Kidney (tissue), 14 donors: ENCODE measurements around the gene UGT2B7. TPM values are rescaled to one million over a fixed set of nuclear protein-coding genes. Genes with fewer than 3 reads are reported as not detected.
A peak's percentile ranks its signal among the peaks of the same experiment; 100 is the strongest.

Experiments used
- DNase-seq, 5 donors: peaks; one replicate each; pipeline ENCODE4 v3.0.0-alpha.2; 2013 to 2020
- FAIRE-seq: peaks from 2 replicates; lab custom pipeline; 2012; peaks lifted over from hg19 to GRCh38; lab: Jason Lieb, UNC
- H3K27ac ChIP-seq, 2 donors: one replicate each; pipeline ENCODE4 v1.7.0; 2013; ENCODE audit warnings: low read depth in 2 of 2, low read length in 2 of 2, inconsistent platforms in 1 of 2
- H3K27me3 ChIP-seq: one replicate; pipeline ENCODE4 v1.7.1; 2013; ENCODE audit warnings: low read length, inconsistent platforms; ENCODE audit not compliant: control insufficient read depth, insufficient read depth
- H3K36me3 ChIP-seq, 3 donors: one replicate each; pipeline versions ENCODE4 v1.7.0 to v1.7.1; 2013; ENCODE audit warnings: low read length in 3 of 3, control low read depth in 1 of 3, inconsistent platforms in 1 of 3; ENCODE audit not compliant: insufficient read depth in 3 of 3, control insufficient read depth in 2 of 3
- H3K4me1 ChIP-seq, 3 donors: one replicate each; pipeline versions ENCODE4 v1.7.0 to v1.7.1; 2013; ENCODE audit warnings: low read length in 3 of 3, inconsistent platforms in 1 of 3, low read depth in 1 of 3; ENCODE audit not compliant: control insufficient read depth in 2 of 3, insufficient read depth in 2 of 3
- H3K4me3 ChIP-seq, 3 donors: one replicate each; pipeline versions ENCODE4 v1.7.0 to v1.8.1; 2013; ENCODE audit warnings: low read length in 3 of 3, control low read depth in 1 of 3, inconsistent platforms in 1 of 3
- H3K9ac ChIP-seq, 3 donors: one replicate each; pipeline versions ENCODE4 v1.7.0 to v1.7.1; 2013; ENCODE audit warnings: low read length in 3 of 3, control low read depth in 1 of 3, inconsistent platforms in 1 of 3
- H3K9me3 ChIP-seq, 3 donors: one replicate each; pipeline versions ENCODE4 v1.7.0 to v1.7.1; 2013; ENCODE audit warnings: low read length in 3 of 3, control low read depth in 1 of 3, inconsistent platforms in 1 of 3; ENCODE audit not compliant: control insufficient read depth in 2 of 3, insufficient read depth in 1 of 3
- CTCF ChIP-seq: IDR thresholded peaks from 3 replicates; pipeline ENCODE4 v1.5.1; 2012; ENCODE audit warnings: mild to moderate bottlenecking, moderate library complexity, borderline replicate concordance; ENCODE audit not compliant: insufficient read depth; ENCODE audit errors: extremely low read depth
- intact Hi-C: fragments of 100-400 bp; cut with DNase I; formaldehyde crosslinking; loops from one replicate; pipeline ENCODE4 v1.11.1; 2022
- polyA plus RNA-seq: library from polyadenylated mRNA; stranded (reverse); fragments of 350-450 nt; fragmentation: Illumina TruSeq; extraction: RNeasy Lipid Tissue Mini Kit (QIAGEN cat#74804); gene quantifications from one replicate; pipeline ENCODE4 v1.2.3, GENCODE V29; 2014; ENCODE audit warnings: low read depth, low replicate concordance; ENCODE audit not compliant: insufficient read depth
- total RNA-seq: library from RNA; stranded (reverse); fragmentation: NEBNext Ultra II Directional; extraction: Animal tissue kit (Norgen Biotek cat#: 25700); gene quantifications from one replicate; pipeline ENCODE4 v1.2.1, GENCODE V29; 2021
- donor health status: control.
- donor health status: control.
- donor health status: control.
- donor health status: control.
- donor health status: control.
- donor health status: DM: yes; HTN: yes; CAD: no.
- donor health status: Normal renal cell carcinoma (clear cell type).

The UGT2B7 gene
- total and polyA plus RNA-seq, 2 donors from 2014 or later: 161 to 390 TPM

- peak overlapping the region in 1 of 3 donors; percentile 49 for H3K9ac ChIP-seq
Observed at GRCh38 chr4:69056150-69056549, 40.1 kb upstream of the UGT2B7 start.

GRCh38 chr4:69056921-69057550 is 39.2 kb upstream of the UGT2B7 start:
- intact Hi-C loops: no loop called here

More at GRCh38 chr4:69056150-69056549, 40.1 kb upstream of the UGT2B7 start:
- FAIRE-seq (no peak), DNase-seq (no peak)
- no peak for TF ChIP-seq CTCF
- intact Hi-C loops: no loop called here
- peak overlapping the region in 2 of 3 donors; percentile 67 to 69 for H3K4me3 ChIP-seq
- H3K36me3 ChIP-seq: no peaks in the 10 kb centered on the region
- H3K27ac ChIP-seq: peak overlapping the region; percentile 79 to 87
- no peaks in the 10 kb centered on the region for H3K9me3 ChIP-seq
- H3K27me3 ChIP-seq: no peaks in the 10 kb centered on the region
- H3K4me1 ChIP-seq: peaks cover 0 to 12% (median 11%) of the 10 kb centered on the region in 3 donors

GRCh38 chr4:69057620-69058409 is 38.5 kb upstream of the UGT2B7 start:
- Histone ChIP-seq H3K4me3 (peak overlapping the region; percentile 14 to 64 (median 63)), H3K4me1 (peaks cover 0 to 12% (median 9%) of the 10 kb centered on the region in 3 donors), H3K27me3 (no peaks in the 10 kb centered on the region), H3K9me3 (no peaks in the 10 kb centered on the region), H3K27ac (peak overlapping the region; percentile 89 to 91), H3K36me3 (no peaks in the 10 kb centered on the region), H3K9ac (peak overlapping the region in 2 of 3 donors; percentile 57 to 80)
- DNase-seq: peak in 2 of 5 donors; percentile 34 to 43
- intact Hi-C loops: no loop called here
- FAIRE-seq: no peak
- no peak for TF ChIP-seq CTCF

More at GRCh38 chr4:69056921-69057550, 39.2 kb upstream of the UGT2B7 start:
- DNase-seq: peak; percentile 43 to 76 (median 60)
- Histone ChIP-seq H3K27me3 (no peaks in the 10 kb centered on the region), H3K4me1 (peaks cover 0 to 12% (median 9%) of the 10 kb centered on the region in 3 donors), H3K9me3 (no peaks in the 10 kb centered on the region), H3K9ac (peak overlapping the region in 1 of 3 donors; percentile 80), H3K4me3 (peak overlapping the region in 2 of 3 donors; percentile 63 to 64), H3K36me3 (no peaks in the 10 kb centered on the region), H3K27ac (peak overlapping the region; percentile 89 to 91)
- no peak for TF ChIP-seq CTCF
- FAIRE-seq: peak; percentile 21
